Natural killer cell (primary cell): ENCODE results near the gene DENND1A. TPM values are rescaled to one million over a fixed set of nuclear protein-coding genes. Genes with fewer than 3 reads are reported as not detected.

Experiments used
- ATAC-seq, 3 donors: fragments of 150-1000 bp in 2 of 3; fragments of 200-7000 bp in 1 of 3; cut with Tn5 transposase; 1 replicate in 1 of 3; 2 replicates in 2 of 3; pipeline ENCODE4 v1.10.0; 2021; ENCODE audit warnings: mild to moderate bottlenecking in 2 of 3, moderate library complexity in 2 of 3
- DNase-seq, 2 donors: peaks; one replicate each; pipeline versions ENCODE4 v3.0.0 to v3.0.0-alpha.2; 2013 to 2021; ENCODE audit warnings: mixed read lengths in 1 of 2
- H3K27ac ChIP-seq: one replicate; pipeline ENCODE4 v1.5.1; 2013; ENCODE audit warnings: mild to moderate bottlenecking, low read length
- H3K27me3 ChIP-seq: one replicate; pipeline ENCODE4 v1.6.1; 2013; ENCODE audit warnings: low read length; ENCODE audit not compliant: control insufficient read depth, insufficient read depth
- H3K36me3 ChIP-seq: one replicate; pipeline ENCODE4 v1.6.1; 2013; ENCODE audit warnings: low read length; ENCODE audit not compliant: control insufficient read depth, insufficient read depth
- H3K4me1 ChIP-seq: one replicate; pipeline ENCODE4 v1.6.1; 2013; ENCODE audit warnings: low read length; ENCODE audit not compliant: control insufficient read depth, insufficient read depth
- H3K4me3 ChIP-seq: one replicate; pipeline ENCODE4 v1.5.1; 2013; ENCODE audit warnings: low read length
- H3K9me3 ChIP-seq: one replicate; pipeline ENCODE4 v1.6.1; 2013; ENCODE audit warnings: low read length; ENCODE audit not compliant: control insufficient read depth, insufficient read depth
- H3K27ac Mint-ChIP-seq, 2 donors: one replicate each; pipeline ENCODE4 v1.8.0; 2022; ENCODE audit warnings: mild to moderate bottlenecking in 2 of 2, mixed read lengths in 2 of 2, moderate library complexity in 1 of 2
- H3K27me3 Mint-ChIP-seq, 2 donors: one replicate each; pipeline ENCODE4 v1.8.0; 2022; ENCODE audit warnings: low read depth in 2 of 2, mixed read lengths in 2 of 2
- H3K36me3 Mint-ChIP-seq: one replicate; pipeline ENCODE4 v1.8.0; 2022; ENCODE audit warnings: mixed read lengths
- H3K4me1 Mint-ChIP-seq, 2 donors: one replicate each; pipeline ENCODE4 v1.8.0; 2022; ENCODE audit warnings: mixed read lengths in 2 of 2
- H3K4me3 Mint-ChIP-seq: one replicate; pipeline ENCODE4 v1.8.0; 2022; ENCODE audit warnings: mild to moderate bottlenecking, moderate library complexity, mixed read lengths
- H3K9me3 Mint-ChIP-seq, 2 donors: one replicate each; pipeline ENCODE4 v1.8.0; 2022; ENCODE audit warnings: mixed read lengths in 2 of 2
- WGBS: methylation state at CpG from one replicate; pipeline ENCODE4 v1.1.7; 2013; ENCODE audit warnings: missing lambda C conversion rate; ENCODE audit not compliant: insufficient coverage; 5-methylcytosine and 5-hydroxymethylcytosine counted together
- intact Hi-C: fragments of 100-400 bp; cut with micrococcal nuclease; formaldehyde crosslinking; loops from one replicate; pipeline ENCODE4 v1.14.2; 2022
- total RNA-seq, 4 donors: library from RNA; stranded (reverse); fragments of 120-200 nt in 1 of 4; gene quantifications; one replicate each; pipeline versions ENCODE4 v1.2.3 to v1.2.4, GENCODE V29; 2013 to 2022
- TF ChIP-seq, protein P1 (sequence below): fragments of 200-600 bp; IDR thresholded peaks from one replicate; pipeline ENCODE4 v1.8.0; 2022; ENCODE audit warnings: antibody characterized with exemption

Gene DENND1A
- total RNA-seq, 3 donors from 2014 or later (not counting 1 experiment from before 2014, with no cell fraction given): 27.8 to 37.6 (median 30.9) TPM

DNA sequence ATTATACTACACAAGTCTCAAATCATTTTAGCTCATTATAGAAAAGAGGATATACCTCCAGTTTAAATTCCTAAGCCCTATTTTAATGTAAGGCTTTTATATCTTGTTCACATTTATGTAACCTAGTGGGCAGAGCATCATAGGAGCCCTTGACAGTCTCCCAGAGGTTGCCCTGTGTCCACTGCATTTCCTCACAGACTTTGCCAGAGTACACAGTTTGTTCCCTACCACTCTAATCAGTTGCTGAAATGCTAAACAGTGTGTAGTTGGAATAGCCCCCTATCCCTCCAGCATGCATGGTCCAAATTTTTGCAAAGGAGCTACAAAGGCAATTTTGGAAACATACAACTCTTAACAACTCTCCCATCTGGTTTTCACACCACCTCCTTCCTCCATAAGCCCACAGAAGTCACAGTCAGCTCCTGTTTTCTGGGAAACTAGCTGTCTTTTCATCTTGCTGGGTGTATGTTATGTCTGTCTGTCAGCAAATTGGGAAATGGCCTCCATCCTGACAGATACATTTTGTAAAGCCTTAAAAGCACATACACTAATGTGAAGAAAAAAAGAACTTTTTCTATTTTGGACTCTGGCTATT lies 212.2 kb downstream of the DENND1A start:
- Mint-ChIP-seq H3K27ac (no peak overlapping the region), H3K4me1 (peaks cover 9 to 13% of the 10 kb centered on the region in 2 donors), H3K4me3 (no peak overlapping the region), H3K9me3 (no peaks in the 10 kb centered on the region), H3K36me3 (peaks cover 6% of the 10 kb centered on the region), H3K27me3 (no peaks in the 10 kb centered on the region)
- Histone ChIP-seq H3K9me3 (peaks cover 6% of the 10 kb centered on the region), H3K36me3 (no peaks in the 10 kb centered on the region), H3K27me3 (no peaks in the 10 kb centered on the region), H3K27ac (no peak overlapping the region), H3K4me3 (no peak overlapping the region), H3K4me1 (no peaks in the 10 kb centered on the region)
- ATAC-seq (no peak), DNase-seq (no peak)
- TF ChIP-seq, protein P1, sequence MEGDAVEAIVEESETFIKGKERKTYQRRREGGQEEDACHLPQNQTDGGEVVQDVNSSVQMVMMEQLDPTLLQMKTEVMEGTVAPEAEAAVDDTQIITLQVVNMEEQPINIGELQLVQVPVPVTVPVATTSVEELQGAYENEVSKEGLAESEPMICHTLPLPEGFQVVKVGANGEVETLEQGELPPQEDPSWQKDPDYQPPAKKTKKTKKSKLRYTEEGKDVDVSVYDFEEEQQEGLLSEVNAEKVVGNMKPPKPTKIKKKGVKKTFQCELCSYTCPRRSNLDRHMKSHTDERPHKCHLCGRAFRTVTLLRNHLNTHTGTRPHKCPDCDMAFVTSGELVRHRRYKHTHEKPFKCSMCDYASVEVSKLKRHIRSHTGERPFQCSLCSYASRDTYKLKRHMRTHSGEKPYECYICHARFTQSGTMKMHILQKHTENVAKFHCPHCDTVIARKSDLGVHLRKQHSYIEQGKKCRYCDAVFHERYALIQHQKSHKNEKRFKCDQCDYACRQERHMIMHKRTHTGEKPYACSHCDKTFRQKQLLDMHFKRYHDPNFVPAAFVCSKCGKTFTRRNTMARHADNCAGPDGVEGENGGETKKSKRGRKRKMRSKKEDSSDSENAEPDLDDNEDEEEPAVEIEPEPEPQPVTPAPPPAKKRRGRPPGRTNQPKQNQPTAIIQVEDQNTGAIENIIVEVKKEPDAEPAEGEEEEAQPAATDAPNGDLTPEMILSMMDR: no peak
- intact Hi-C loops: no loop called here

GRCh38 chr9:123716339-123716945 lies 213.5 kb downstream of the DENND1A start:
- peaks cover 9 to 11% of the 10 kb centered on the region in 2 donors for H3K4me1 Mint-ChIP-seq
- 75% methylated on average over 5 of the region's 8 CpGs for WGBS

DNA sequence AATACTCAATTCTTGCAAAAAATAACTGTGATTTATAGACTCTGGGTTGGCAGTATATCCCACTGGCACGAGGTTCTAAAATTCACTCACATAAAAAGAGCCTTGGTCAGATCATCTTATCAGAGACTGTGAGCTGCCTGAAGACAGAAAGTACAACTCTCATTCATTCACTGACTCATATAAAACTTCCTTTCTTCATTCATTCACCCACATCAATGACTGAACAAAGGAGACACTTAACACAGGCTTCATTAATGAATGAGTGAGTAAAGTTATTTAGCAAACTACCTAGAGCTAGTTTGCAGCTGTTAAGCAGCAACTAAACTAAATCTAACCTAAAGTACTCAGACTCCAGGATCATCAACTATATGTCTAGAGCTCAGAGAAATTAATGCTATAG lies 214.7 kb downstream of the DENND1A start:
- H3K36me3 ChIP-seq: no peaks in the 10 kb centered on the region
- Mint-ChIP-seq H3K27ac (no peak overlapping the region), H3K36me3 (no peaks in the 10 kb centered on the region), H3K9me3 (no peaks in the 10 kb centered on the region), H3K4me3 (no peak overlapping the region), H3K4me1 (peaks cover 6 to 9% of the 10 kb centered on the region in 2 donors), H3K27me3 (no peaks in the 10 kb centered on the region)
- TF ChIP-seq, protein P1: no peak
- no peak overlapping the region for H3K4me3 ChIP-seq
- H3K4me1 ChIP-seq: no peaks in the 10 kb centered on the region
- no peaks in the 10 kb centered on the region for H3K9me3 ChIP-seq
- DNase-seq: no peak
- H3K27ac ChIP-seq: no peak overlapping the region
- WGBS: 83% methylated on average over 1 of the region's 1 CpG
- no peaks in the 10 kb centered on the region for H3K27me3 ChIP-seq
- intact Hi-C loops: no loop called here
- no peak for ATAC-seq

More at GRCh38 chr9:123716339-123716945, 213.5 kb downstream of the DENND1A start:
- no peak overlapping the region for H3K27ac Mint-ChIP-seq
- no peak for ATAC-seq
- H3K9me3 Mint-ChIP-seq: no peaks in the 10 kb centered on the region
- no peak overlapping the region for H3K4me3 Mint-ChIP-seq
- Histone ChIP-seq H3K4me3 (no peak overlapping the region), H3K27me3 (no peaks in the 10 kb centered on the region), H3K36me3 (no peaks in the 10 kb centered on the region), H3K27ac (no peak overlapping the region), H3K9me3 (no peaks in the 10 kb centered on the region), H3K4me1 (no peaks in the 10 kb centered on the region)
- no peak for DNase-seq
- no peaks in the 10 kb centered on the region for H3K36me3 Mint-ChIP-seq
- H3K27me3 Mint-ChIP-seq: no peaks in the 10 kb centered on the region
- intact Hi-C loops: no loop called here
- TF ChIP-seq, protein P1: no peak

DNA sequence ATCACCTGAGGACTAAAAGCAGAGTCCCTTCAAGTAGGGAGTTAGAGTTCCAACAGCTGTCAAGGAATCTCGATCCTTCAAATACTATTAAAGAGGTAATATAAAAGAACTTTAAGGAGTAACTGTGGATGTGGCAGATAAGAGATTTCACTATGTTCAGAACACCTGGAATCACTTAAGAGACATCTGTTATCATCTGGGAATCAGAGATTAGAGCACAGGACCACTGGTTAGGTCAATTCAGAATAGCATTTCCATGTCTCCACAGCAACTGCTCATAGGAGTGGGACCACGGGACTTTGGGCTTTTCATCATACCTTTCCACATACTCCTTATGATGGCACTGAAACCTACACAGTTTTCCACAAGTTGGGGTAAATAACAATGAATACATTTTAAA lies 216.6 kb downstream of the DENND1A start:
- no peaks in the 10 kb centered on the region for H3K36me3 Mint-ChIP-seq
- no peaks in the 10 kb centered on the region for H3K9me3 Mint-ChIP-seq
- Histone ChIP-seq H3K36me3 (no peaks in the 10 kb centered on the region), H3K9me3 (no peaks in the 10 kb centered on the region), H3K27me3 (no peaks in the 10 kb centered on the region), H3K4me3 (no peak overlapping the region), H3K27ac (no peak overlapping the region), H3K4me1 (no peaks in the 10 kb centered on the region)
- no peak overlapping the region for H3K27ac Mint-ChIP-seq
- H3K27me3 Mint-ChIP-seq: no peaks in the 10 kb centered on the region
- TF ChIP-seq, protein P1: no peak
- WGBS: no CpG with 5 or more reads among the region's 2 CpGs
- H3K4me1 Mint-ChIP-seq: peaks cover 6 to 9% of the 10 kb centered on the region in 2 donors
- no peak for ATAC-seq
- H3K4me3 Mint-ChIP-seq: no peak overlapping the region
- DNase-seq: no peak
- intact Hi-C loops: no loop called here
